LNCaP clone FGC (cell line): Measurements from ENCODE around the gene SLC6A18.
"Not testable (repeated sequence)": the region's sequence is repeated elsewhere in the genome, so short reads cannot be mapped to it uniquely, and the experiment has no call there.

Experiments
- DNase-seq: peaks from one replicate; pipeline ENCODE4 v3.0.0-alpha.2; 2011; ENCODE audit warnings: low read depth
- H3K4me3 ChIP-seq: 2 replicates; pipeline ENCODE4 v1.5.1; 2011; ENCODE audit warnings: mild to moderate bottlenecking, low read depth, low read length, control low read depth
- TF ChIP-seq, protein P1 (sequence below): IDR thresholded peaks from 2 replicates; pipeline ENCODE4 v1.5.1; 2012; ENCODE audit warnings: mild to moderate bottlenecking; ENCODE audit not compliant: control insufficient read depth, insufficient read depth; ENCODE audit errors: extremely low read depth

Gene SLC6A18

DNA sequence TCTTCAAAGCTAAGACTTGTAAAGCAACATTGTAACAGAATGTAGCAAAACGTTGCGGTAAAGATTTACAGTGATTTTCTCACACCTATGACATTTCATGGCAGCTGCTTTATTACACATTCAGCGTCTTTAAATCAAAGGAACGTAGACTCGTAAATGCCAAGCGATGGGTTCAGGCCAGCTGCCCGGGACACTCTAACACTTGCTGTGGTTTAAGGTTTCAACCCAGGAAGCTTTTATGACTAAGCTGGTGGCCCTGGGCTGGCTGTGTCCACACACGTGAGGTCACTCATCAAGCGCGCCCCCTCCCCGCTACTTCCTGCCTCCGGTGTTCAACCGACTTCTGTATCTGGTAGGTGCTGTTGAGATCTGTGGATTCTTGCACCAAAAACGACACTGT, 2.5 kb downstream of the SLC6A18 start:
- TF ChIP-seq, protein P1, sequence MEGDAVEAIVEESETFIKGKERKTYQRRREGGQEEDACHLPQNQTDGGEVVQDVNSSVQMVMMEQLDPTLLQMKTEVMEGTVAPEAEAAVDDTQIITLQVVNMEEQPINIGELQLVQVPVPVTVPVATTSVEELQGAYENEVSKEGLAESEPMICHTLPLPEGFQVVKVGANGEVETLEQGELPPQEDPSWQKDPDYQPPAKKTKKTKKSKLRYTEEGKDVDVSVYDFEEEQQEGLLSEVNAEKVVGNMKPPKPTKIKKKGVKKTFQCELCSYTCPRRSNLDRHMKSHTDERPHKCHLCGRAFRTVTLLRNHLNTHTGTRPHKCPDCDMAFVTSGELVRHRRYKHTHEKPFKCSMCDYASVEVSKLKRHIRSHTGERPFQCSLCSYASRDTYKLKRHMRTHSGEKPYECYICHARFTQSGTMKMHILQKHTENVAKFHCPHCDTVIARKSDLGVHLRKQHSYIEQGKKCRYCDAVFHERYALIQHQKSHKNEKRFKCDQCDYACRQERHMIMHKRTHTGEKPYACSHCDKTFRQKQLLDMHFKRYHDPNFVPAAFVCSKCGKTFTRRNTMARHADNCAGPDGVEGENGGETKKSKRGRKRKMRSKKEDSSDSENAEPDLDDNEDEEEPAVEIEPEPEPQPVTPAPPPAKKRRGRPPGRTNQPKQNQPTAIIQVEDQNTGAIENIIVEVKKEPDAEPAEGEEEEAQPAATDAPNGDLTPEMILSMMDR, result no peak
- DNase-seq, result peak; percentile 92
- no peak overlapping the region for H3K4me3 ChIP-seq

GRCh38 chr5:1228120-1228519, 2.9 kb downstream of the SLC6A18 start:
- no peak overlapping the region for H3K4me3 ChIP-seq
- TF ChIP-seq, protein P1, result no peak
- DNase-seq, result no peak

GRCh38 chr5:1229023-1229422, 3.8 kb downstream of the SLC6A18 start:
- H3K4me3 ChIP-seq, DNase-seq: not testable (repeated sequence)

DNA sequence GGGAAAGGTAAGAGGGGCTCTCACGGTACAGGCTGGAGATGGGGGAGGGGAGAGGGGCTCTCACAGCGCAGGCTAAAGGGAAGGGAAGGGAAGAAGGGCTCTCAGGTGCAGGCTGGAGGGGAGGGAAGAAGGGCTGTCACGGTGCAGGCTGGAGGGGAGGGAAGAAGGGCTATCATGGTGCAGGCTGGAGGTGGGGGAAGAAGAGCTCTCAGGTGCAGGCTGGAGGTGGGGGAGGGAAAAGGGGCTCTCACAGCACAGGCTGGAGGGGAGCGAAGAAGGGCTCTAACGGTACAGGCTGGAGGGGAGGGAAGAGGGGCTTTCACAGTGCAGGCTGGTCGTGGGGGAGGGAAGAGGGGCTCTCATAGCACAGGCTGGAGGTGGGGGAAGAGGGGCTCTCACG, 4.6 kb downstream of the SLC6A18 start:
- no peak overlapping the region for H3K4me3 ChIP-seq
- DNase-seq, result no peak
- TF ChIP-seq, protein P1, result no peak

DNA sequence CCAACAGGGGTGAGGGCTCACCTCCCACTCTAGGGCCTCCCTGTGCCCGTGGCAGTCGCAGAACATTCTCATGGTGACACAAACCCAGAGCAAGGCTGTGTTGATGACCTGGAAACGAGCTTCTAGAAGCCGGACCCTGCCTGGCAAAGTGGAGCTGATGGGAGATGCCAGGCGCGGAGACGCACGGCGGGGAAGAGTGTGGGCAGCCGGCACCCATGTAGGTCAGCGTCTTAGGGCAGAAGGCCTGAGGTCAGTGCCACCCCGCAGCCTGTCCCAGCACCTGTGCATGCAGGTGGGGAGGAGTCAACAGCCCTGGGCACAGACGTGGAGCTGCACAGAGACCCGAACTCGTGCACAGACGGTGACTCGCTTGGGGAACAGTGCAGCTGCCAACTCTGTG, 5.4 kb downstream of the SLC6A18 start:
- no peak for DNase-seq
- TF ChIP-seq, protein P1, result no peak
- H3K4me3 ChIP-seq, result no peak overlapping the region

- no peak overlapping the region for H3K4me3 ChIP-seq
- DNase-seq, result no peak
- TF ChIP-seq, protein P1, result no peak
These were observed 6.2 kb downstream of the SLC6A18 start for GRCh38 chr5:1231354-1231905.

GRCh38 chr5:1232780-1233179, 7.6 kb downstream of the SLC6A18 start:
- no peak for DNase-seq
- TF ChIP-seq, protein P1, result no peak
- no peak overlapping the region for H3K4me3 ChIP-seq

DNA sequence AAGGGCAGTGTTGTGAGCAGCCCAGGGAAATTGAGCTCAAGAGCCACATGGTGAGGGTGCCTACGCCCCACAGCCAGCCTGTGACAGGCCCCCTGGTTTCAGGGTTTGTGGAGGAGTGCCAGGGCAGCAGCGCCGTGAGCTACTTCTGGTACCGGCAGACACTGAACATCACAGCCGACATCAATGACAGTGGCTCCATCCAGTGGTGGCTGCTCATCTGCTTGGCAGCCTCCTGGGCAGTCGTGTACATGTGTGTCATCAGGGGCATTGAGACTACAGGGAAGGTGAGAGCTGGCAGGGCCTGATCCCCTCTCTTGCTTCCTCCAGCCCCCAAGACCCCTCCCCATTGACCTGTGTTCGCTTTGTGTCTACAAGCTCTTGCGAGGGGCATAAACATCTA, 10.2 kb downstream of the SLC6A18 start:
- no peak overlapping the region for H3K4me3 ChIP-seq
- DNase-seq, result no peak

More for the DNA sequence above, 10.2 kb downstream of the SLC6A18 start:
- TF ChIP-seq, protein P1, result 0 out of 2 replicates have a peak, but pooled peaks have one; percentile 10
